ENCODE measurements around the gene CITED4. TPM values are rescaled to one million over a fixed set of nuclear protein-coding genes. Genes with fewer than 3 reads are reported as not detected.

CITED4 gene
- total RNA-seq, 1 experiment from 2014 or later = 7.8 TPM

GRCh38 chr1:40817791-40818263 is 44.3 kb downstream of the CITED4 start:
- RAD21 ChIA-PET (ENCODE audit: low non-redundant PET in 1 of 2, low total read pairs in 2 of 2, uncharacterized antibody in 2 of 2, unreplicated experiment in 2 of 2) = no interaction called here
- H3K27me3 ChIP-seq (ENCODE audit: insufficient read depth, low read length) = no peaks in the 10 kb centered on the region
- CTCF ChIA-PET = no interaction called here
- H3K27ac ChIP-seq (ENCODE audit: low read depth, low read length) = no peak overlapping the region
- DNase-seq (ENCODE audit: low read depth, low spot score) (no peak), ATAC-seq (no peak)
- no peaks in the 10 kb centered on the region for H3K4me1 ChIP-seq (ENCODE audit: control insufficient read depth in 1 of 2, insufficient read depth in 2 of 2, low read length in 2 of 2)
- H3K36me3 ChIP-seq (ENCODE audit: control insufficient read depth in 1 of 2, insufficient read depth in 2 of 2, low read length in 2 of 2) = 0 out of 4 replicates have a peak, but pooled peaks cover 0 to 4% of the 10 kb centered on the region in 2 experiments
- no peak overlapping the region for H3K4me2 ChIP-seq (ENCODE audit: low read length)
- no peaks in the 10 kb centered on the region for H3K79me2 ChIP-seq (ENCODE audit: insufficient read depth, low read length)
- H2AFZ ChIP-seq (ENCODE audit: low read depth, low read length, poor library complexity, severe bottlenecking) = no peak overlapping the region
- no TSS peak for BruUV-seq (replicated peaks)
- H3K9me2 ChIP-seq (ENCODE audit: insufficient read depth) = no peaks in the 10 kb centered on the region
- H3K4me3 ChIP-seq (replicated peaks in 1 of 2; ENCODE audit: low read depth in 1 of 2, low read length in 2 of 2) = no peak overlapping the region
- POLR2A ChIA-PET = no interaction called here
- intact Hi-C loops (cut with micrococcal nuclease) = no loop called here
- H3K9me3 ChIP-seq (ENCODE audit: control insufficient read depth in 1 of 2, insufficient read depth in 1 of 2, low read depth in 1 of 2, low read length in 2 of 2) = no peaks in the 10 kb centered on the region
- no peaks in the 10 kb centered on the region for H4K20me1 ChIP-seq (ENCODE audit: insufficient read depth)
- H3K9ac ChIP-seq (ENCODE audit: low read length) = no peak overlapping the region
- TF ChIP-seq SIN3A (IDR thresholded peaks at IDR 0.05; ENCODE audit: low read depth) (no peak), ZBTB33 (IDR thresholded peaks at IDR 0.05; ENCODE audit: extremely low read depth, insufficient replicate concordance, low read length) (no peak), EZH2 (IDR thresholded peaks at IDR 0.05) (no peak), EGR1 (IDR thresholded peaks at IDR 0.05; ENCODE audit: low read depth) (no peak), FOSL1 (IDR thresholded peaks at IDR 0.05; ENCODE audit: low read depth) (no peak), JUND (IDR thresholded peaks at IDR 0.05) (no peak), TCF7L2 (IDR thresholded peaks at IDR 0.05; ENCODE audit: borderline replicate concordance, extremely low read depth, insufficient read depth, insufficient read length) (no peak), POLR2A (IDR thresholded peaks at IDR 0.05; ENCODE audit: borderline replicate concordance, extremely low read depth, insufficient read depth, insufficient read length) (no peak), ELF1 (IDR thresholded peaks at IDR 0.05; ENCODE audit: borderline replicate concordance, low read depth) (no peak), POLR2AphosphoS5 (IDR thresholded peaks at IDR 0.05; ENCODE audit: low read depth, low read length) (no peak)
- TF ChIP-seq, protein P1, sequence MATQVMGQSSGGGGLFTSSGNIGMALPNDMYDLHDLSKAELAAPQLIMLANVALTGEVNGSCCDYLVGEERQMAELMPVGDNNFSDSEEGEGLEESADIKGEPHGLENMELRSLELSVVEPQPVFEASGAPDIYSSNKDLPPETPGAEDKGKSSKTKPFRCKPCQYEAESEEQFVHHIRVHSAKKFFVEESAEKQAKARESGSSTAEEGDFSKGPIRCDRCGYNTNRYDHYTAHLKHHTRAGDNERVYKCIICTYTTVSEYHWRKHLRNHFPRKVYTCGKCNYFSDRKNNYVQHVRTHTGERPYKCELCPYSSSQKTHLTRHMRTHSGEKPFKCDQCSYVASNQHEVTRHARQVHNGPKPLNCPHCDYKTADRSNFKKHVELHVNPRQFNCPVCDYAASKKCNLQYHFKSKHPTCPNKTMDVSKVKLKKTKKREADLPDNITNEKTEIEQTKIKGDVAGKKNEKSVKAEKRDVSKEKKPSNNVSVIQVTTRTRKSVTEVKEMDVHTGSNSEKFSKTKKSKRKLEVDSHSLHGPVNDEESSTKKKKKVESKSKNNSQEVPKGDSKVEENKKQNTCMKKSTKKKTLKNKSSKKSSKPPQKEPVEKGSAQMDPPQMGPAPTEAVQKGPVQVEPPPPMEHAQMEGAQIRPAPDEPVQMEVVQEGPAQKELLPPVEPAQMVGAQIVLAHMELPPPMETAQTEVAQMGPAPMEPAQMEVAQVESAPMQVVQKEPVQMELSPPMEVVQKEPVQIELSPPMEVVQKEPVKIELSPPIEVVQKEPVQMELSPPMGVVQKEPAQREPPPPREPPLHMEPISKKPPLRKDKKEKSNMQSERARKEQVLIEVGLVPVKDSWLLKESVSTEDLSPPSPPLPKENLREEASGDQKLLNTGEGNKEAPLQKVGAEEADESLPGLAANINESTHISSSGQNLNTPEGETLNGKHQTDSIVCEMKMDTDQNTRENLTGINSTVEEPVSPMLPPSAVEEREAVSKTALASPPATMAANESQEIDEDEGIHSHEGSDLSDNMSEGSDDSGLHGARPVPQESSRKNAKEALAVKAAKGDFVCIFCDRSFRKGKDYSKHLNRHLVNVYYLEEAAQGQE (IDR thresholded peaks at IDR 0.05; ENCODE audit: low read depth) = no peak

All from HCT116 (cell line).